K562 (cell line): ENCODE results near the gene RALA.

ENCODE experiments used
- ATF6 ChIP-seq: sonication (generic); formaldehyde crosslinking; IDR thresholded peaks from 2 replicates; pipeline ENCODE4 v1.4.0; 2020; ENCODE audit warnings: mild to moderate bottlenecking, missing genetic modification reagents
- CTCFL ChIP-seq: IDR thresholded peaks from 2 replicates; pipeline ENCODE4 v1.6.1; 2011; ENCODE audit warnings: borderline replicate concordance, low read depth, mild to moderate bottlenecking, moderate library complexity, low read length; ENCODE audit not compliant: insufficient read depth, poor library complexity, severe bottlenecking
- FOS ChIP-seq: IDR thresholded peaks from 3 replicates; pipeline ENCODE4 v1.6.1; 2011; ENCODE audit not compliant: insufficient read length; ENCODE audit errors: extremely low read depth
- HNRNPK ChIP-seq: fragments of 200-400 bp; formaldehyde crosslinking; IDR thresholded peaks from one replicate; pipeline ENCODE4 v1.6.1; 2018; ENCODE audit warnings: mild to moderate bottlenecking, low read depth, low read length; ENCODE audit not compliant: poor library complexity, severe bottlenecking
- HNRNPLL ChIP-seq: fragments of 200-400 bp; formaldehyde crosslinking; IDR thresholded peaks from 2 replicates; pipeline ENCODE4 v1.6.1; 2017; ENCODE audit warnings: low read length, low read depth, mild to moderate bottlenecking; ENCODE audit not compliant: poor library complexity, severe bottlenecking
- ILF3 ChIP-seq: fragments of 450-650 bp; IDR thresholded peaks from 2 replicates; pipeline ENCODE4 v1.6.1; 2018; ENCODE audit warnings: antibody characterized with exemption, mild to moderate bottlenecking, moderate library complexity, borderline replicate concordance
- KAT7 ChIP-seq: sonication (generic); formaldehyde crosslinking; IDR thresholded peaks from 2 replicates; pipeline ENCODE4 v1.8.0; 2022; ENCODE audit warnings: missing genetic modification reagents, mild to moderate bottlenecking, borderline replicate concordance
- SMAD3 ChIP-seq: fragments of 450-650 bp; formaldehyde crosslinking; conservative IDR thresholded peaks from 2 replicates; pipeline ENCODE4 v1.4.0; 2020; ENCODE audit warnings: mild to moderate bottlenecking
- TAF1 ChIP-seq: IDR thresholded peaks from 2 replicates; pipeline ENCODE4 v1.6.1; 2011; ENCODE audit warnings: mild to moderate bottlenecking, low read length, moderate library complexity; ENCODE audit not compliant: insufficient read depth, control insufficient read depth, severe bottlenecking; ENCODE audit errors: extremely low read depth
- TARDBP ChIP-seq: fragments of 450-650 bp; IDR thresholded peaks from 2 replicates; pipeline ENCODE4 v1.6.1; 2016
- TOE1 ChIP-seq, 2 experiments: fragments of 450-650 bp in 1 of 2; sonication (generic) in 1 of 2; formaldehyde crosslinking in 1 of 2; IDR thresholded peaks; 2 replicates each; pipeline versions ENCODE4 v1.7.1 to v1.8.0; 2016 to 2022; ENCODE audit warnings: borderline replicate concordance in 2 of 2, mild to moderate bottlenecking in 2 of 2, antibody characterized with exemption in 1 of 2, inconsistent platforms in 1 of 2, low read depth in 1 of 2, missing genetic modification reagents in 1 of 2, moderate library complexity in 1 of 2
- ZFP36 ChIP-seq: fragments of 150-350 bp; IDR thresholded peaks from 2 replicates; pipeline ENCODE4 v1.6.1; 2018; ENCODE audit warnings: low read length, low read depth; ENCODE audit not compliant: partially characterized antibody
- ZFP91 ChIP-seq: sonication (generic); formaldehyde crosslinking; IDR thresholded peaks from 2 replicates; pipeline ENCODE4 v1.8.0; 2022; ENCODE audit warnings: mild to moderate bottlenecking, missing genetic modification reagents

GRCh38 chr7:39605087-39605486 lies 18.3 kb upstream of the RALA start:
- no peak for TF ChIP-seq ATF6
- no peak for TF ChIP-seq ILF3
- TF ChIP-seq HNRNPLL, result no peak
- no peak for TF ChIP-seq FOS
- TF ChIP-seq TARDBP, result no peak
- TF ChIP-seq SMAD3, result no peak
- TF ChIP-seq KAT7, result no peak
- TF ChIP-seq TOE1 (IDR thresholded peaks at IDR 0.05; ENCODE audit: borderline replicate concordance), result no peak
- TF ChIP-seq TOE1 (CRISPR knock-in tag; IDR thresholded peaks at IDR 0.05; ENCODE audit: borderline replicate concordance, low read depth), result no peak
- no peak for TF ChIP-seq ZFP36
- TF ChIP-seq ZFP91 (CRISPR knock-in tag), result no peak
- no peak for TF ChIP-seq CTCFL
- TF ChIP-seq TAF1, result no peak
- no peak for TF ChIP-seq HNRNPK
